ENCODE data around the gene NTSR1. TPM values are rescaled to one million over a fixed set of nuclear protein-coding genes. Genes with fewer than 3 reads are reported as not detected.

NTSR1 gene
- total RNA-seq, 3 donors from 2014 or later (not counting 1 experiment from before 2014, with no cell fraction given): 0.11 to 0.45 TPM; not detected in 1

DNA sequence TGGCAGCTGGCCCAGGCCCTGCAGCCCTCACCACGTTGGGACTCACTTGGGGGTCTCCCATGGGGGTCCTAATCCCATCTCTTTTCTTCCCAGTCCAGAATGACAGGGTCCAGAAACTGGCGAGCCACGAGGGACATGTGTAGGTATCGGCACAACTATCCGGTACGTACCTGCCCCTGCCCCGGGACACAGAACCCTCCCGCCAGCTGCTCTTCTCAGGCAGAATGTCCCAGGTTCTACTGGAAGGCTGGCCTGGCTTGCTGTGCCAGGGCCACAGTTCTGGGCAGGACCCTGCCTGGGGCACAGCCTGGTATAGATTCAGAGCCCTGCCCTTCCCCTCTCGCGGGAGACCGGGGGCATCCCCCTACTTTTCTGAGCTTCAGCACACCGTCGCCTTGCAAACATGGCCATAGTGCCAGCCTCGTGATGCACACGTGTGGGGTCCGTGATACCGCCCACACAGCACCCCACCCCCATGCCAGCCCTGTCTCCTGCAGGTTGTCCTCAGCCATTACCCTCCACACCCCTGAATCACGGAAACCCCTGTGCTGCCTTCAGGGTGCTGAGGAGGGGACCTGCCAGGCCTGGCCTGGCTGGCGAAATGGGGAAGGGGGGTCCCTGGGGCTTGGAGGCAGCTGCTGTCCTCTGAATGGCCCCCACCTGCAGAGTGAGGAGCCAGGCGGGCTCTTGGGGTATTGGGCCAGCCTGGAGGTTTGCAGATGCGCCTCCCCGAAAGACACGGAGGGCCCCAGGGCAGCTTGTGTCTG lies 99.0 kb downstream of the NTSR1 start:
- Histone ChIP-seq H3K27ac (ENCODE audit: low read length) (no peak overlapping the region), H3K9me3 (ENCODE audit: control insufficient read depth, insufficient read depth, low read length) (no peaks in the 10 kb centered on the region), H3K36me3 (ENCODE audit: control insufficient read depth, insufficient read depth, low read length) (peaks cover 49% of the 10 kb centered on the region), H3K4me1 (ENCODE audit: control insufficient read depth, insufficient read depth, low read length) (peaks cover 47% of the 10 kb centered on the region), H3K27me3 (ENCODE audit: control insufficient read depth, insufficient read depth, low read length) (no peaks in the 10 kb centered on the region), H3K4me3 (ENCODE audit: low read length) (no peak overlapping the region)
- 90% methylated on average over 23 of the region's 23 CpGs for WGBS (ENCODE audit: insufficient coverage)
- Mint-ChIP-seq H3K27me3 (ENCODE audit: low read depth in 2 of 2) (no peaks in the 10 kb centered on the region), H3K27ac (peak overlapping the region; percentile 45 to 65), H3K36me3 (no peaks in the 10 kb centered on the region), H3K4me3 (peak overlapping the region; percentile 52), H3K4me1 (peaks cover 5 to 23% of the 10 kb centered on the region in 2 donors), H3K9me3 (no peaks in the 10 kb centered on the region)
- intact Hi-C loops (cut with micrococcal nuclease): loop anchor here (1.0 to 10.0 kb wide), 3 partner anchors 127 to 307 kb away; partner anchors contain the start of gene GID8
- ATAC-seq (no peak), DNase-seq (peak in 1 of 2 donors; percentile 29)
- TF ChIP-seq, protein P1, sequence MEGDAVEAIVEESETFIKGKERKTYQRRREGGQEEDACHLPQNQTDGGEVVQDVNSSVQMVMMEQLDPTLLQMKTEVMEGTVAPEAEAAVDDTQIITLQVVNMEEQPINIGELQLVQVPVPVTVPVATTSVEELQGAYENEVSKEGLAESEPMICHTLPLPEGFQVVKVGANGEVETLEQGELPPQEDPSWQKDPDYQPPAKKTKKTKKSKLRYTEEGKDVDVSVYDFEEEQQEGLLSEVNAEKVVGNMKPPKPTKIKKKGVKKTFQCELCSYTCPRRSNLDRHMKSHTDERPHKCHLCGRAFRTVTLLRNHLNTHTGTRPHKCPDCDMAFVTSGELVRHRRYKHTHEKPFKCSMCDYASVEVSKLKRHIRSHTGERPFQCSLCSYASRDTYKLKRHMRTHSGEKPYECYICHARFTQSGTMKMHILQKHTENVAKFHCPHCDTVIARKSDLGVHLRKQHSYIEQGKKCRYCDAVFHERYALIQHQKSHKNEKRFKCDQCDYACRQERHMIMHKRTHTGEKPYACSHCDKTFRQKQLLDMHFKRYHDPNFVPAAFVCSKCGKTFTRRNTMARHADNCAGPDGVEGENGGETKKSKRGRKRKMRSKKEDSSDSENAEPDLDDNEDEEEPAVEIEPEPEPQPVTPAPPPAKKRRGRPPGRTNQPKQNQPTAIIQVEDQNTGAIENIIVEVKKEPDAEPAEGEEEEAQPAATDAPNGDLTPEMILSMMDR (IDR thresholded peaks at IDR 0.05): no peak

DNA sequence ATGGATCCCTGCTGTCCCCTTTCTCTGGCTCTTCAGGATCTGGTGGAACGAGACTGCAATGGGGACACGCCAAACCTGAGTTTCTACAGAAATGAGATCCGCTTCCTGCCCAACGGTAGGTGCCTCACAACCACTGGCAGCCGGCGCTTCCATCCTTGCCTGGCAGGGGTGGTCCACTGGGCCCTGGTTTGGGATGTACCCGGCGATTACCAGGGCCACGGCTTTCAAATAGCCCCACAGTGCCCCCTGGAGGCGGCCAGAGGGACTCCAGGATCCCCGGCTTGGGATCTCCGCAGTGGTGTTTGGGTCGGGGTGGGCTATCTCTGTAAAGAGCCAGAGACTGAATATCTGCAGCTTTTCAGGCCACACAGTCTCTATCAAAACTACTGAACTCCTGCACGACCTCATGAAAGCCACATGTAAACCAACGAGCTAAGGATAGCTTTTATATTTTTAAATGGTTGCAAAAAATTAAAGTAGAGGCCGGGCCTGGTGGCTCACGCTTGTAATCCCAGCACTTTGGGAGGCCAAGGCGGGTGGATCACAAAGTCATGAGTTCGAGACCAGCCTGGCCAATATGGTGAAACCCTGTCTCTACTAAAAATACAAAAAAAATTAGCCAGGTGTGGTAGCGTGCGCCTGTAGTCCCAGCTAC lies 99.7 kb downstream of the NTSR1 start:
- TF ChIP-seq, protein P1 (IDR thresholded peaks at IDR 0.05): peak; percentile 94
- DNase-seq (peak; percentile 76 to 84), ATAC-seq (peak; percentile 60 to 70 (median 63))
- H3K27me3 Mint-ChIP-seq (ENCODE audit: low read depth in 2 of 2): no peaks in the 10 kb centered on the region
- no peaks in the 10 kb centered on the region for H3K36me3 Mint-ChIP-seq
- Histone ChIP-seq H3K27me3 (ENCODE audit: control insufficient read depth, insufficient read depth, low read length) (no peaks in the 10 kb centered on the region), H3K36me3 (ENCODE audit: control insufficient read depth, insufficient read depth, low read length) (peaks cover 52% of the 10 kb centered on the region), H3K27ac (ENCODE audit: low read length) (no peak overlapping the region), H3K4me1 (ENCODE audit: control insufficient read depth, insufficient read depth, low read length) (peaks cover 43% of the 10 kb centered on the region), H3K9me3 (ENCODE audit: control insufficient read depth, insufficient read depth, low read length) (no peaks in the 10 kb centered on the region), H3K4me3 (ENCODE audit: low read length) (no peak overlapping the region)
- peaks cover 5 to 23% of the 10 kb centered on the region in 2 donors for H3K4me1 Mint-ChIP-seq
- H3K4me3 Mint-ChIP-seq: peak overlapping the region; percentile 71
- H3K27ac Mint-ChIP-seq: peak overlapping the region; percentile 45 to 65
- intact Hi-C loops (cut with micrococcal nuclease): loop anchor here (1.0 to 10.0 kb wide), 3 partner anchors 126 to 308 kb away; partner anchors contain the start of gene GID8
- 56% methylated on average over 20 of the region's 21 CpGs for WGBS (ENCODE audit: insufficient coverage)
- H3K9me3 Mint-ChIP-seq: no peaks in the 10 kb centered on the region

DNA sequence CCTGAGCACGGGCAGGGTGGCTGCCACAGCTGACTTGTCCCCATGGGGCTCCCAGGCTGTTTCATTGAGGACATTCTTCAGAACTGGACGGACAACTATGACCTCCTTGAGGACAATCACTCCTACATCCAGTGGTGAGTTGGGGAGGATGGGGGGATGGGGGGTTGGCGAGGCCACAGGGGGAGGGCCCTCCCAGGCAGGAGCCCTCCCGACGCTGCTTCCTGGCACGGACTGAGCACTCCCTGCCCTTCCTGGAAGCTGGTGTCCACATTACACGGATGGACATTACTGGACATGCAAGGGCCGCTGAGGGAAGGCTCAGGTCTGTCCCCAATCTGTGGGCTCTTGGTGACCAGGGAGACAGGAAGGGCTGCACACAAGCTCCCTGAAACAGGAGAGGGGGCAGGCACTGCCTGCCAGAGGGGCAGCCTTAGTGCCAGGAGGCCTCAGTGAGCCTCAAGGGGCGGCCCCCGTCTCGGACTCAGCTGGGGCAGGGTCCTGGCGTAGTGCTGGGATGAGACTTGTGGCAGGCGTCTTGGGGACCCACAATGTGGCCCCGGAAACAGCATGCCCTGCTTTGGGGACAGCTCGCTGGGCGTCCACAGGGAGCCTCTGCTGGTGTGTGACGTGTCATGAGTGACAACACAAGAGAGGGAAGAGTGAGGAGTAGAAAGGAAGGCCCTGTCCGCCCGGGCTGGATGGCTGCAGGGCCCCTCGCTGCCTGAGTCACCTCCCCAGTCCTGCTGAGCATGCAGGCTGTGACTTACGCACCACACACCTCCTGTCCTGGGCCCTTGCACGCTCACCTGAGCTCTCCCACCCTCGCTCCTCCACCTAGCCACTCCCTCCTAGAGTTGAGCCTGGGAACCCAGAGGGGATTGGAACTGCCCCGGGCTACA lies 101.1 kb downstream of the NTSR1 start:
- no peaks in the 10 kb centered on the region for H3K9me3 Mint-ChIP-seq
- H3K36me3 Mint-ChIP-seq: no peaks in the 10 kb centered on the region
- no peak overlapping the region for H3K27ac Mint-ChIP-seq
- TF ChIP-seq, protein P1 (IDR thresholded peaks at IDR 0.05): no peak
- peaks cover 0 to 2% of the 10 kb centered on the region in 2 donors for H3K27me3 Mint-ChIP-seq (ENCODE audit: low read depth in 2 of 2)
- Histone ChIP-seq H3K36me3 (ENCODE audit: control insufficient read depth, insufficient read depth, low read length) (peaks cover 57% of the 10 kb centered on the region), H3K4me3 (ENCODE audit: low read length) (no peak overlapping the region), H3K27ac (ENCODE audit: low read length) (no peak overlapping the region), H3K9me3 (ENCODE audit: control insufficient read depth, insufficient read depth, low read length) (no peaks in the 10 kb centered on the region), H3K27me3 (ENCODE audit: control insufficient read depth, insufficient read depth, low read length) (peaks cover under 1% of the 10 kb centered on the region), H3K4me1 (ENCODE audit: control insufficient read depth, insufficient read depth, low read length) (peaks cover 37% of the 10 kb centered on the region)
- DNase-seq (no peak), ATAC-seq (no peak)
- intact Hi-C loops (cut with micrococcal nuclease): loop anchor here (10.0 kb wide), 1 partner anchor 125 kb away; the partner anchor contains the start of gene GID8
- peaks cover 0 to 15% of the 10 kb centered on the region in 2 donors for H3K4me1 Mint-ChIP-seq
- 96% methylated on average over 23 of the region's 24 CpGs for WGBS (ENCODE audit: insufficient coverage)
- no peak overlapping the region for H3K4me3 Mint-ChIP-seq

Data from natural killer cell (primary cell).